ENCODE measurements around the gene UBAP1L. TPM values are rescaled to one million over a fixed set of nuclear protein-coding genes. Genes with fewer than 3 reads are reported as not detected.

Gene UBAP1L
- total and polyA plus RNA-seq, 2 of the 4 experiments (the other 2 are of a cell fraction), result 0.36 to 1.1 TPM

DNA sequence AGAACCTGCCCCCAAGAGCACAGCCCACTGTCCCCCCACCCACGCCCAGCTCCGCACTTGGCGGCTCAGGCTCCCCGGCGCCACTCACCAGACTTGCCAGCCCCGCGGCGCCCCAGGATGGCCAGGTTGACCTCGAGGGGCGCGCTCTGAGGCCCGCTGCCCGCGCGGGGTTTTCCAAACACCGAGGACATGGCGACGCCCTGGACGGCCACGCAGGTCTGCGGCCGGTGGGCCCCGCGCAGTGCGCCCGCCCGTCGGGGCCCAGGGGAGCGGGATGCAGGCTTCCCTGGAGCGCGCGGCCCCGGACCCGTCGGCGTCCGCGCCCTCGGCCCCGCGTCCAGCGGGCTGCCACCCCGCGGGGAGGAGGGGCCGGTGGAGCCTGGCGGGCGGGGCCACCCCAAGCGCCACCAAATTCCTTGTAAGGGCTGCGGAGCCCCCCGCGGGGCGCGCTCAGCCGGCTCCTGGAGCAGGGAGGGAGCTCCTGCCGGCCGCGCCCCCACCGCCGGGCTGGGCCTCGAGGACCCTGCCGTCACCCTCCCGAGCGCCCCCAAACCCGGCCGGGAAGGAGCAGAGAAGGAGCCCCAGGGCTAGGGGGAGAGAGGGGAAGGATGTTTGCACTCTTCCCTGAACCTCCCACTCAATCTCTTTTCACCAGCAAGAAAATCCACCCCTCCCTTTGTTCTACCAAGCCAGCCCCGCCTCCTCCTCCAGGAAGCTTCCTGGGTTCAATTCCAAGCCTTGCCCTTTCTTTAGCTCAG, 47.2 kb downstream of the UBAP1L start, which contains the start of gene RASL12 (continued):
- no peak for TF ChIP-seq BHLHE40 (IDR thresholded peaks at IDR 0.05; ENCODE audit: low read depth, low read length)

DNA sequence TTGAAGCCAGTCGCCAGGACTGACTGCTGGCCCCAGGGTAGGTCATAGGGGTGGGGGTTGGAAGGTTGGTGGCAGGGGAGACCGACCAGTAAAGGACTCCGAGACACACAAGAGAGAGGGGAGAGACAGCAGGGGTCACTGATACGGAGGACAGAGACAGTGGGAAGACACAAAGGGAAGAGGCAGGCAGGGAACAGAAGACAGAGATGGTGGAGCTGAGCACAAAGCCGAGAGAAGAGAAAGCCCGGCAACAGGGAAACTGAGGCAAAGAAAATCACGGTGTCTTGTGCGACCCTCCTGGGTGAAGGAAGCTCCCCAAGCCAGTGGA, 47.7 kb downstream of the UBAP1L start:
- no peak overlapping the region; the same call in 1 of the 2 replicates for H3K4me3 ChIP-seq (ENCODE audit: insufficient read depth, low read depth, low read length)
- H3K4ac ChIP-seq (ENCODE audit: low read depth, low read length), result peak overlapping the region; percentile 44; the same call in 1 of the 2 replicates
- H3K9me3 ChIP-seq (ENCODE audit: control insufficient read depth, insufficient read depth, low read length), result no peaks in the 10 kb centered on the region
- peak overlapping the region; percentile 21 for H2BK120ac ChIP-seq (ENCODE audit: low read depth, low read length)
- ATAC-seq (ENCODE audit: low read depth), result no peak
- TF ChIP-seq NFE2L2 (IDR thresholded peaks at IDR 0.05; ENCODE audit: low read depth, low read length), result no peak
- TF ChIP-seq MXI1 (IDR thresholded peaks at IDR 0.05; ENCODE audit: borderline replicate concordance, low read depth, low read length), result no peak
- no peak for TF ChIP-seq MAZ (IDR thresholded peaks at IDR 0.05; ENCODE audit: borderline replicate concordance, low read depth, low read length)
- TF ChIP-seq, protein P1, sequence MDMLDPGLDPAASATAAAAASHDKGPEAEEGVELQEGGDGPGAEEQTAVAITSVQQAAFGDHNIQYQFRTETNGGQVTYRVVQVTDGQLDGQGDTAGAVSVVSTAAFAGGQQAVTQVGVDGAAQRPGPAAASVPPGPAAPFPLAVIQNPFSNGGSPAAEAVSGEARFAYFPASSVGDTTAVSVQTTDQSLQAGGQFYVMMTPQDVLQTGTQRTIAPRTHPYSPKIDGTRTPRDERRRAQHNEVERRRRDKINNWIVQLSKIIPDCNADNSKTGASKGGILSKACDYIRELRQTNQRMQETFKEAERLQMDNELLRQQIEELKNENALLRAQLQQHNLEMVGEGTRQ (IDR thresholded peaks at IDR 0.05; ENCODE audit: low read depth, low read length), result no peak
- H2AFZ ChIP-seq (replicated peaks; ENCODE audit: low read length, poor library complexity), result no peak overlapping the region
- ChIA-PET CTCF (no interaction called here), POLR2A (ENCODE audit: unreplicated experiment) (no interaction called here)
- H3K14ac ChIP-seq (replicated peaks; ENCODE audit: low read depth, low read length), result no peak overlapping the region
- WGBS, 2 experiments (ENCODE audit: extremely low coverage in 2 of 2, insufficient read length in 1 of 2), result 43% methylated on average over 5 of the region's 8 CpGs; no CpG with 5 or more reads in 1 of the 2 experiments
- H4K20me1 ChIP-seq (ENCODE audit: insufficient read depth, low read length), result peaks cover 9% of the 10 kb centered on the region
- no TSS peak for BruUV-seq (replicated peaks)
- no peak overlapping the region; the same call in 1 of the 2 replicates for H4K5ac ChIP-seq (ENCODE audit: low read depth, low read length)
- no peak for DNase-seq
- H2BK20ac ChIP-seq (ENCODE audit: low read depth, low read length), result 0 out of 2 replicates have a peak overlapping the region, but pooled peaks have one; percentile 16
- no peak overlapping the region for H2AK9ac ChIP-seq (replicated peaks; ENCODE audit: low read depth, low read length, poor library complexity)
- dilution Hi-C loops (cut with HindIII; ENCODE audit: low sequenced_read_pairs, unreplicated experiment) (no loop called here), intact Hi-C loops (cut with micrococcal nuclease) (no loop called here), in situ Hi-C loops (cut with MboI; ENCODE audit: low sequenced_read_pairs) (no loop called here)
- H4K8ac ChIP-seq (ENCODE audit: low read depth in 2 of 2, low read length in 2 of 2), result no peak overlapping the region; a peak in 1 of 4 replicates
- peak overlapping the region; percentile 47 for H2AK5ac ChIP-seq (ENCODE audit: low read depth, low read length)
- no peaks in the 10 kb centered on the region for H3K79me1 ChIP-seq (ENCODE audit: low read depth in 1 of 2, low read length in 2 of 2)
- H3K9me1 ChIP-seq (ENCODE audit: insufficient read depth, low read length), result peaks cover 32% of the 10 kb centered on the region
- H4K91ac ChIP-seq (ENCODE audit: insufficient read depth, low read depth, low read length), result 0 out of 2 replicates have a peak overlapping the region, but pooled peaks have one; percentile 3
- H3K27ac ChIP-seq (ENCODE audit: insufficient read depth, low read length), result no peak overlapping the region
- no peak overlapping the region for H2BK5ac ChIP-seq (ENCODE audit: low read depth, low read length, poor library complexity, severe bottlenecking)
- H3K23ac ChIP-seq (ENCODE audit: low read depth, low read length), result no peak overlapping the region
- H3K27me3 ChIP-seq (ENCODE audit: control insufficient read depth, insufficient read depth, low read length), result peaks cover 19% of the 10 kb centered on the region
- peaks cover 41% of the 10 kb centered on the region for H3K4me1 ChIP-seq (ENCODE audit: control insufficient read depth, insufficient read depth, low read length)
- H3K36me3 ChIP-seq (ENCODE audit: control insufficient read depth, insufficient read depth, low read length), result no peaks in the 10 kb centered on the region
- H2BK15ac ChIP-seq (ENCODE audit: low read depth, low read length), result no peak overlapping the region
- H3K18ac ChIP-seq (ENCODE audit: low read depth, low read length), result no peak overlapping the region; the same call in 1 of the 2 replicates
- no peak overlapping the region for H3K56ac ChIP-seq (ENCODE audit: extremely low read depth, insufficient read depth, low read length)
- no peak overlapping the region; the same call in 1 of the 2 replicates for H3K4me2 ChIP-seq (ENCODE audit: low read depth, low read length)
- H3K9ac ChIP-seq (ENCODE audit: low read depth, low read length), result no peak overlapping the region; the same call in 1 of the 2 replicates
